Measurements from ENCODE around the gene AKAP8L. TPM values are rescaled to one million over a fixed set of nuclear protein-coding genes. Genes with fewer than 3 reads are reported as not detected.

AKAP8L gene
- total and polyA plus RNA-seq, 4 donors = 50.2 to 151 (median 118) TPM

DNA sequence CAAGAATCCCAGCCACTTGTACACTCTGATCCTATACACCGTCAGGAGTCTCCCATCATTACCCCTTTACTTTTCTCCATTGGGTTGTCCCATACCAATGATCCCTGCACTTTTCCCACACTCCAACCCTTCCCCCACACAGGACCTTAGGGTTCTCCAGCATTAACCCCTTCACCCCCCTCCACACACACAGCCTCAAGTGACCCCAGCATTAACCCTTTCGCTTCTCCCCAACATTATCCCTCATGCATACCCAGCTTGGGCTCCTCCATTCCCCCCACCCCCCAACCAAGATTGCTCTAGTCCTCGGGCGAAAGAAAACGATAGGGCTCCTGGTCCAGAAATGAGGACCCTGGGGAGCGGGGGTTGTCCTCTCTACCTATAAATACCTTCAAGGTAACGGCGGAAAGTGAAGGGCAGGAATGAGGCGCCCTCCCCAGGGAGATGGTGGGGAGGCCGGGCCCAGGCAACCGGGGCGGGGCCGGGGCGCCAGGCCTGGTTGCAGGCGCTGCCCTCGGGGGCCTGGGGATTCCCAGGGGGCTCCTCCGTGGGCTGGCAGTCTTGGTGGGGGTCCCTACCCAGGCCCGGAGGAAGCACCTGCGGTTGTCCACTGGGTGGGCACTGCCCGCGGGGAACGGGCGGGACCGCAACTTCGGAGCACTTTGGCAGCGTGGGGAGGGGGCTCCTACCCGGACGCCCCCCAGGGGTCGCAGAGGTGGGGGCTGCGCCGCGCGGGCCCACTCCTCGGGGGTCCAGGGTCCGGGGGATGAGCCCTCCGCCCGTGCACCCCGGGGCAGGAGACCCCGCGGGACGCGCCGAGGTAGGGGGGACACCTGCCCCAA, 30.2 kb upstream of the AKAP8L start:
- peak overlapping the region; percentile 41 for H3K4me3 ChIP-seq (ENCODE audit: low read depth, low read length)
- peaks cover 18% of the 10 kb centered on the region for H3K27me3 ChIP-seq (ENCODE audit: control insufficient read depth, insufficient read depth, low read length)
- under 1% methylated on average over 30 of the region's 43 CpGs for WGBS (ENCODE audit: insufficient coverage)
- H3K27ac ChIP-seq (ENCODE audit: low read depth, low read length) = no peak overlapping the region
- peaks cover 22% of the 10 kb centered on the region for H3K4me1 ChIP-seq (ENCODE audit: control insufficient read depth, insufficient read depth, low read length)
- H3K36me3 ChIP-seq (ENCODE audit: control insufficient read depth, insufficient read depth, low read length) = peaks cover 42% of the 10 kb centered on the region
- no peaks in the 10 kb centered on the region for H3K9me3 ChIP-seq (ENCODE audit: control insufficient read depth, insufficient read depth, low read length)
- peak in 2 of 6 donors; percentile 26 to 35 for DNase-seq (ENCODE audit: low read depth in 4 of 6, low spot score in 6 of 6)

DNA sequence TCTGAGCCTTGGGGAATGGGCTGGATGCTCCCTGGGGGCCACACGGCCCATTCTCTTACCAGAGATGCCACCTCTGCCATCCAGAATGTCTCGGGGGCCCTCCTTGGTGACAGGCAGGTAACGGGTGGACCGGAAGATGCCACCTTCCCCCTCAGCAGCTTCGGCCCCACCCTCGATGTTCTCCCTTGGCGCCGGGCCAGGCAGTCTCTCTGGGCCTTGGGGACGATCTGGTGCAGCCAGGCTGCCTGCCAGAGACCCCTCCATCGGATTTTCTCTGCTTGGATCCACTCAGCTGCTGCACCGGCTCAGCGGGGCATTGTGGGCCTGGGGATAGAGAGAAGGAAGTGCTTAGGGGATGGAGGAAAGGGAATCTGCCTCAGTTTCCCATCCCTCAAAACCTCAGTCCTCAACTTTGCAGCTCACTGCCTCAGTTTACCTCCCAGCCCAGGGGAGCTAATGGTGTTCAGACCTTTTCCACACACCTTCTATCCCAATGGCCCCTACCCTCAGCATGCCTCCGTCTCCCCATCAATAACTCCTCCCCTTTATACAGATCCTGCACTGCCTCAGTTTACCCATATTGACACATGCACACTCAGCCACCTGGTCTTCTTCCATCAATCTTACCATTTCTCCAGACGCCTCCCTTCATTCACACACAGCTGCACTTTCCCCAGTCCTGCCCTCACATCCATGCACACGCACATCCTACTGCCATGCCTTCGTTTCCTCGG, 29.4 kb upstream of the AKAP8L start:
- no peak overlapping the region for H3K27ac ChIP-seq (ENCODE audit: low read depth, low read length)
- H3K4me1 ChIP-seq (ENCODE audit: control insufficient read depth, insufficient read depth, low read length) = peaks cover 21% of the 10 kb centered on the region
- H3K9me3 ChIP-seq (ENCODE audit: control insufficient read depth, insufficient read depth, low read length) = no peaks in the 10 kb centered on the region
- H3K4me3 ChIP-seq (ENCODE audit: low read depth, low read length) = peak overlapping the region; percentile 41
- no peak for DNase-seq (ENCODE audit: low read depth in 4 of 6, low spot score in 6 of 6)
- 46% methylated on average over 14 of the region's 17 CpGs for WGBS (ENCODE audit: insufficient coverage)
- H3K36me3 ChIP-seq (ENCODE audit: control insufficient read depth, insufficient read depth, low read length) = peaks cover 46% of the 10 kb centered on the region
- H3K27me3 ChIP-seq (ENCODE audit: control insufficient read depth, insufficient read depth, low read length) = peaks cover 10% of the 10 kb centered on the region

GRCh38 chr19:15447057-15447456, 28.3 kb upstream of the AKAP8L start:
- 90% methylated on average over 3 of the region's 4 CpGs for WGBS (ENCODE audit: insufficient coverage)
- peaks cover 3% of the 10 kb centered on the region for H3K27me3 ChIP-seq (ENCODE audit: control insufficient read depth, insufficient read depth, low read length)
- H3K4me3 ChIP-seq (ENCODE audit: low read depth, low read length) = no peak overlapping the region
- DNase-seq (ENCODE audit: low read depth in 4 of 6, low spot score in 6 of 6) = no peak
- no peak overlapping the region for H3K27ac ChIP-seq (ENCODE audit: low read depth, low read length)
- peaks cover 52% of the 10 kb centered on the region for H3K36me3 ChIP-seq (ENCODE audit: control insufficient read depth, insufficient read depth, low read length)
- H3K4me1 ChIP-seq (ENCODE audit: control insufficient read depth, insufficient read depth, low read length) = peaks cover 12% of the 10 kb centered on the region
- no peaks in the 10 kb centered on the region for H3K9me3 ChIP-seq (ENCODE audit: control insufficient read depth, insufficient read depth, low read length)

- H3K4me3 ChIP-seq (ENCODE audit: low read depth, low read length) = no peak overlapping the region
- 87% methylated on average over 3 of the region's 7 CpGs for WGBS (ENCODE audit: insufficient coverage)
- H3K36me3 ChIP-seq (ENCODE audit: control insufficient read depth, insufficient read depth, low read length) = peaks cover 52% of the 10 kb centered on the region
- peaks cover 12% of the 10 kb centered on the region for H3K4me1 ChIP-seq (ENCODE audit: control insufficient read depth, insufficient read depth, low read length)
- no peak overlapping the region for H3K27ac ChIP-seq (ENCODE audit: low read depth, low read length)
- no peaks in the 10 kb centered on the region for H3K9me3 ChIP-seq (ENCODE audit: control insufficient read depth, insufficient read depth, low read length)
- no peaks in the 10 kb centered on the region for H3K27me3 ChIP-seq (ENCODE audit: control insufficient read depth, insufficient read depth, low read length)
- DNase-seq (ENCODE audit: low read depth in 4 of 6, low spot score in 6 of 6) = no peak
Measured at GRCh38 chr19:15445807-15446376, 27.1 kb upstream of the AKAP8L start.

DNA sequence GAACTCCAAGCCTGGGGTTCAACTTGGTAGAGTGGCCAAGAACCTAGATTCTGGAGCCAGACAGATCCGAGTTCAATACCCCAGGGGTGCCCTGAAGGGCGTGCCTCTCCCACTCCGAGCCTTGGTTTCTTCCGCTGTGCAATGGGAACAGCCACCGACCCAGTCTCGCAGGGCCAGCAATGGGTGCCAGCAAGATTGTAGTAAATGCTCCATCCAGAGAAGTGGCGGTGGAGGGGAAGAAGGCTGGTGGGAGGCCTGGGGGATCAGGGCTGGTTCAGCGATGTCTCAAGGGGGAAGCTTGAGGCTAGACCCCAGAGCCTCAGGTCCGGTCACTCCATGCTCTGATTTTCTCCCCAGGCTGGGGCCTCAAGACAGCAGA, 26.4 kb upstream of the AKAP8L start:
- DNase-seq (ENCODE audit: low read depth in 4 of 6, low spot score in 6 of 6) = no peak
- peaks cover 58% of the 10 kb centered on the region for H3K36me3 ChIP-seq (ENCODE audit: control insufficient read depth, insufficient read depth, low read length)
- no peak overlapping the region for H3K27ac ChIP-seq (ENCODE audit: low read depth, low read length)
- 92% methylated on average over 9 of the region's 9 CpGs for WGBS (ENCODE audit: insufficient coverage)
- no peaks in the 10 kb centered on the region for H3K27me3 ChIP-seq (ENCODE audit: control insufficient read depth, insufficient read depth, low read length)
- no peaks in the 10 kb centered on the region for H3K9me3 ChIP-seq (ENCODE audit: control insufficient read depth, insufficient read depth, low read length)
- H3K4me3 ChIP-seq (ENCODE audit: low read depth, low read length) = no peak overlapping the region
- peaks cover 14% of the 10 kb centered on the region for H3K4me1 ChIP-seq (ENCODE audit: control insufficient read depth, insufficient read depth, low read length)

GRCh38 chr19:15444505-15445226, 25.9 kb upstream of the AKAP8L start:
- peaks cover 63% of the 10 kb centered on the region for H3K36me3 ChIP-seq (ENCODE audit: control insufficient read depth, insufficient read depth, low read length)
- H3K9me3 ChIP-seq (ENCODE audit: control insufficient read depth, insufficient read depth, low read length) = no peaks in the 10 kb centered on the region
- peaks cover 19% of the 10 kb centered on the region for H3K4me1 ChIP-seq (ENCODE audit: control insufficient read depth, insufficient read depth, low read length)
- DNase-seq (ENCODE audit: low read depth in 4 of 6, low spot score in 6 of 6) = no peak
- no peak overlapping the region for H3K27ac ChIP-seq (ENCODE audit: low read depth, low read length)
- H3K4me3 ChIP-seq (ENCODE audit: low read depth, low read length) = no peak overlapping the region
- WGBS (ENCODE audit: insufficient coverage) = 90% methylated on average over 13 of the region's 15 CpGs
- H3K27me3 ChIP-seq (ENCODE audit: control insufficient read depth, insufficient read depth, low read length) = no peaks in the 10 kb centered on the region

DNA sequence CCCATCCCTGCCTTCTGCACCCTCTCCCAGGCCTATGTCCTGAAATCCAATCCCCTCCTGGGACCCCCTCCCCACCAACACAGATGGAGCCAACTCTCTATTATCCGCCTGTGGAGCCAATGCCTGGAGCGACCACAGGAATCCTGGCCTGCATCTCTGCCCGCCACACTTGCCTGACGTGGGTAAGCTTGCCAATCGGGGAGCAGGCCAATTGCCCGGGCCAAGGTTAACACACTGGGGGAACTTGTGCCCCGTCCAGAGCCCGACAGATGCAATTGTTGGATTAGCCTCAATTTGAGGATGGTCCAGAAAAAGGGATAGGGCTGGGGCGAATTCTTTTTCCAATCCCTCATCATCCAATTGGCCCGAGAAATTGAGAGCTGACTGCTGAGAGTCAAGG, 25.1 kb upstream of the AKAP8L start:
- peak in 2 of 6 donors; percentile 25 to 71 for DNase-seq (ENCODE audit: low read depth in 4 of 6, low spot score in 6 of 6)
- Histone ChIP-seq H3K27ac (ENCODE audit: low read depth, low read length) (no peak overlapping the region), H3K9me3 (ENCODE audit: control insufficient read depth, insufficient read depth, low read length) (no peaks in the 10 kb centered on the region), H3K4me1 (ENCODE audit: control insufficient read depth, insufficient read depth, low read length) (peaks cover 22% of the 10 kb centered on the region), H3K27me3 (ENCODE audit: control insufficient read depth, insufficient read depth, low read length) (no peaks in the 10 kb centered on the region), H3K4me3 (ENCODE audit: low read depth, low read length) (no peak overlapping the region), H3K36me3 (ENCODE audit: control insufficient read depth, insufficient read depth, low read length) (peaks cover 71% of the 10 kb centered on the region)
- 54% methylated on average over 8 of the region's 10 CpGs for WGBS (ENCODE audit: insufficient coverage)

DNA sequence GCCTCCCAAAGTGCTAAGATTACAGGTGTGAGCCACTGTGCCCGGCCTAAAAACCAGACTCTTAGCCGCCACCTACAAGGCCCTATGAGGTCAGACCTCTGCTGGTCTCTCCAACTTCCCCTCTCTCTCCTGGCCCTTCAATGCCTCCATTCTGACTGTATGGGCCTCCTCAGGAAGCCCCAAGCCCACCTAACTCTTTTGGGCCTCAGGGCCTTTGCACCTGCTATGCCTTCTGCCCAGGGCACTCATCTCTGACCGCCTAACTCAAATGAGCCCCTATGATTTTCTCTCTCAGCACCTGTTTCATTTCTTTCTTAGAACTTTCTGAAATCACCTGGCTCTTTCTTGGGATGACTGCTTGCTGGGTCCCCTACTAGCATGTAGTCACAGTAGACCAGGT, 24.5 kb upstream of the AKAP8L start:
- Histone ChIP-seq H3K4me1 (ENCODE audit: control insufficient read depth, insufficient read depth, low read length) (peaks cover 21% of the 10 kb centered on the region), H3K4me3 (ENCODE audit: low read depth, low read length) (no peak overlapping the region), H3K27me3 (ENCODE audit: control insufficient read depth, insufficient read depth, low read length) (no peaks in the 10 kb centered on the region), H3K27ac (ENCODE audit: low read depth, low read length) (no peak overlapping the region), H3K36me3 (ENCODE audit: control insufficient read depth, insufficient read depth, low read length) (peaks cover 76% of the 10 kb centered on the region), H3K9me3 (ENCODE audit: control insufficient read depth, insufficient read depth, low read length) (no peaks in the 10 kb centered on the region)
- WGBS (ENCODE audit: insufficient coverage) = 97% methylated on average over 3 of the region's 3 CpGs
- DNase-seq (ENCODE audit: low read depth in 4 of 6, low spot score in 6 of 6) = no peak

- no peak overlapping the region for H3K4me3 ChIP-seq (ENCODE audit: low read depth, low read length)
- peaks cover 78% of the 10 kb centered on the region for H3K36me3 ChIP-seq (ENCODE audit: control insufficient read depth, insufficient read depth, low read length)
- H3K27ac ChIP-seq (ENCODE audit: low read depth, low read length) = no peak overlapping the region
- WGBS (ENCODE audit: insufficient coverage) = 79% methylated on average over 12 of the region's 13 CpGs
- no peaks in the 10 kb centered on the region for H3K9me3 ChIP-seq (ENCODE audit: control insufficient read depth, insufficient read depth, low read length)
- no peaks in the 10 kb centered on the region for H3K27me3 ChIP-seq (ENCODE audit: control insufficient read depth, insufficient read depth, low read length)
- no peak for DNase-seq (ENCODE audit: low read depth in 4 of 6, low spot score in 6 of 6)
- H3K4me1 ChIP-seq (ENCODE audit: control insufficient read depth, insufficient read depth, low read length) = peaks cover 21% of the 10 kb centered on the region
Measured at GRCh38 chr19:15442142-15442920, 23.5 kb upstream of the AKAP8L start.

Data from spinal cord (tissue), 10 donors.